GM12872 (cell line): ENCODE results near the gene CACFD1.

ENCODE experiments used
- CTCF ChIP-seq: IDR thresholded peaks from 3 replicates; pipeline ENCODE4 v1.5.1; 2011; ENCODE audit warnings: low read depth, mild to moderate bottlenecking, low read length, moderate library complexity; ENCODE audit not compliant: insufficient read depth

Gene CACFD1

DNA sequence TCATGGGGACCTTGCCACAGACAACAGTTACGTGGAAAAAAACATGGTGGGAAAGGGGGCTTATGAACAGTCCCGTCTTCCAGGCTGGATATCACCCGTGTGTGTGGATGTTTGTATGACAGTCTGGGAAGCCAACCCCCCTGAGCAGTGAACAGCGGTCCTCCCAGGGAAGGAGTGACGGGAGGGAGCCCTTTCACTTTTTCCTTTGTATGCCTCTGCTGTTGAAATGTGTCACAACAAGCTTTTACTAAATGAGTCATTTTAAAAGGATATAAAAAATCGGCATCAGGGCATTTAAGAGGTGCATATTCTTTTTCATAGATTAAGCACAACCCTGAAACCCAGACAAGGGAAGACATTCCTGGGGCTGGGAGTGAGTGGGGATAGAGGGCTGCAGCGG, 59.9 kb downstream of the CACFD1 start:
- TF ChIP-seq CTCF: no peak

DNA sequence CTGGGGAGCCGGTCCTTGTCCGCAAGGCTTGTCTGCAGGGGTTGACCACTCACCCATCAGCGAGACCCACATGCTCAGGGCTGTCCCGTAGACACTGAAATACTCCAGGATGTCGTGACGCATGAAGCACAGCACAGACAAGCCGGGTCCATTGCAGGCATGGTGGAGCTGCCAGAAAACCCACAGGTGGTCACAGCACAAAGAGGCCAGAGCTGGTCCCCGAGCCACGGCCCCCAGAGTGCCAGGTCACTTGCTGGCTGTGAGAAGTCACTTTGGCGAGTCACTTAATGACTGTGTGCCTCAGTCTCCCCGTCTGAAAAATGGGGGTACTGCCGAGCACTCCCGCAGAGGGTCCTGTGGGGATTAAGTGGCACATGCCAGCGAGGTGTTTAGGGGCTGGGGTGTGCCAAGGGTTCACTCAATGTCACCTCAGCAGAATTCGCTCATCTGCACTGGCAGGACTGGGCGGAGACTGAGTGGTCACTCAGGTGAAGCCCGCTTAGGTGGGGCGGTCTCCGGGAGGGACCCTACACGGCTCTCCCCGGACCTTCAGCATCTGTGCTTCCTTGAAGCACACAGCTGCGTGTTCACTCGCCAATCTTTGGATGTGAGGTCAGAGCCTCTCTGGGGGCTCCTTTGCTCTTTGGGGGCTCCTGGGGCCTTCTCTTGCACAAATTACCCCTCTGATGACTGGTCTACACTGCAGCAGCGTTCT, 60.5 kb downstream of the CACFD1 start:
- no peak for TF ChIP-seq CTCF
